GM18505 (cell line): ENCODE results near the gene KIAA0513.

Source experiments
- ATAC-seq: cut with Tn5 transposase; IDR thresholded peaks from one replicate; pipeline ENCODE4 v1.9.1; 2021; ENCODE audit not compliant: unreplicated experiment
- POLR2A ChIP-seq: IDR thresholded peaks from 4 replicates; pipeline ENCODE4 v1.6.1; 2011; ENCODE audit warnings: borderline replicate concordance; ENCODE audit not compliant: insufficient read depth, insufficient read length; ENCODE audit errors: extremely low read depth

The KIAA0513 gene

DNA sequence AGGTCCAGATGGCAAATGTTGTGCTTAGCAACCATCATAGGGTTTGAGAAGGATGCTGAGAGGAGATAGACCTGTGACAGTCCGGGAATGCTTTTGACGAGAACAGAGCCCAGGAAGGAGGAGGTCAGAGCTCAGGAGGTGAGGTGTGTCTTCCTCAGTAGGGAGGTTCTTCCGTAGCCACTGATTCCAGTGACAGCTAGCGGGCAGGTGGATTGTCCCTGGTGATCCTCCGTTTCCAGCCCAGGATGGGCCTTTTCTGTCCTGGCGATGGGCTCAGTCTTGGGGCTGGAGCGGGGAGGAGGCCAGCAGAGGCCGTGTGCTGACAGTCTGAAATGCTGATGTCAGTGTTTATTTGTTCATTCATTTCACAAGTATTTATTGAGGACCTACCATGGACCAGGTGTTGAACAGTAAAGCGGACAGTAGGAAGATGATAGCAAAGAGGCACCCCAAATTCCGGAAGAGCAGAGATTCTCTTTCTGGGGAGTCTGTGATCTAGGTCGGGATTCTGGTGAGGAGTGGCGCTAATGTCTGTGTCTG is 38.8 kb downstream of the KIAA0513 start:
- ATAC-seq: no peak
- TF ChIP-seq POLR2A: no peak

DNA sequence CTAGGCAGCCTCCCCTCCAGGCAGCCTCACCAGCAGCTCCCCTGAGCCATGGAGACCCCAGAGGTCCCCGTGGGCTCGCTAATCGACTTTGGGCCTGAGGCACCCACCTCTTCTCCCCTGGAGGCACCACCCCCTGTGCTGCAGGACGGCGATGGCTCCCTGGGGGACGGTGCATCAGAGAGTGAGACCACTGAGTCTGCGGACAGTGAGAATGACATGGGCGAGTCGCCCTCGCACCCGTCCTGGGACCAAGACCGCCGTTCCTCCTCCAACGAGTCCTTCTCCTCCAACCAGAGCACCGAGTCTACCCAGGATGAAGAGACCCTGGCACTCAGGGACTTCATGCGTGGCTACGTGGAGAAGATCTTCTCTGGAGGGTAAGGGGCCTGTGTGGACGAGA is 39.4 kb downstream of the KIAA0513 start:
- no peak for TF ChIP-seq POLR2A
- ATAC-seq: no peak

DNA sequence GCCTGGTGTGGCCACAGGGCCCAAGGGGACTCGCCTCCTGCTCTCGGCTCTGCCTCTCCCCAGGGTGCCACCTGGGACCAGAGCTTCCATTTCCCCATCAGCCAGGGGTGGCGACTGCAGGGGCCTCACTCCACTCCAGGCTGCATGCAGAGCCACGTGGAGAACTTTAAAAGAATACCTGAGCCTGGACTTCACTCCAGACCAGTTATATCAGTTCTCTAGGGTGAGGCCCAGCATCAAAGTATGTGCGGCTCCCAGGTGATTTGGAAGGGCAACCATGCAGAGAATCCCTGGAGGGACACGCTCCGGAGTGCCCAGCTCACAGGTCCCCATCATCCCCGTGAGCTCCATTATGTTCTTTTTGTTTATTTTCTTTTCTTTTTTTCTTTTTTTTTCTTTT is 39.8 kb downstream of the KIAA0513 start:
- ATAC-seq: no peak
- TF ChIP-seq POLR2A: no peak

DNA sequence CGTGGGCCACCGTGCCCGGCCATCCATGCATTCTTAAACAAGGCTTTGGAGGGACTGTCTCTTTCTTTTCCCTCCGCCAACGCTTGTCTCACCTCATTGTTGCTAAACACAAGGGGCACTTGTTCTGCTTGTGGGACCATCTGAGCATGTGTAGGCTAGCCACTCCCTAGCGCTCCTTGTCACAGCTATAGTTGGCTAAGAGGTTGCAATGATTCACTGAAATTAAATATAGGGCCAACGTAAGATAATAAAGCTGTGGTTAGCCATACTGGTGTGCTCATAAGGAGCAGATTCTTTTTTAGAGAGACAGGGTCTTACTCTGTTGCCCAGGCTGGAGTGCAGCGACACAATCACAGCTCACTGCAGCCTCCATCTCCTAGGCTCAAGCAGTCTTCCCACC is 41.2 kb downstream of the KIAA0513 start:
- TF ChIP-seq POLR2A: no peak
- ATAC-seq: no peak

DNA sequence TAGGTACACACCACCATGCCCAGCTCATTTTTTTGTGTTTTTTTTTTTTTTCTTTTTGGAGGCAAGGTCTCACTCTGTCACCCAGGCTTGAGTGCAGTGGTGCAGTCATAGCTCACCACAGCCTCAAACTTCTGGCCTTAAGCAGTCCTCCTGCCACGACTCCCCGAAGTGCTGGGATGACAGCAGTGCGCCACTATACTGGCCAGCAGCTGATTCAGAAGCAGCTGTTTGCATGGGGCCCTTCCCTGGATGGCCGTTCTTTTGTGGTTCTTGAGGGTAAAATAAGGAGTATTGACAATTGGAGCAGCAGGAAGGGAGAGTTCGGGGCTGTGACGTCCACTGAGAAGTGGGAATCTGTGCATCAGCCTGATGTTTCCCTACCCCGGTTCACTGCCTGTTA is 41.6 kb downstream of the KIAA0513 start:
- ATAC-seq: no peak
- TF ChIP-seq POLR2A: no peak

DNA sequence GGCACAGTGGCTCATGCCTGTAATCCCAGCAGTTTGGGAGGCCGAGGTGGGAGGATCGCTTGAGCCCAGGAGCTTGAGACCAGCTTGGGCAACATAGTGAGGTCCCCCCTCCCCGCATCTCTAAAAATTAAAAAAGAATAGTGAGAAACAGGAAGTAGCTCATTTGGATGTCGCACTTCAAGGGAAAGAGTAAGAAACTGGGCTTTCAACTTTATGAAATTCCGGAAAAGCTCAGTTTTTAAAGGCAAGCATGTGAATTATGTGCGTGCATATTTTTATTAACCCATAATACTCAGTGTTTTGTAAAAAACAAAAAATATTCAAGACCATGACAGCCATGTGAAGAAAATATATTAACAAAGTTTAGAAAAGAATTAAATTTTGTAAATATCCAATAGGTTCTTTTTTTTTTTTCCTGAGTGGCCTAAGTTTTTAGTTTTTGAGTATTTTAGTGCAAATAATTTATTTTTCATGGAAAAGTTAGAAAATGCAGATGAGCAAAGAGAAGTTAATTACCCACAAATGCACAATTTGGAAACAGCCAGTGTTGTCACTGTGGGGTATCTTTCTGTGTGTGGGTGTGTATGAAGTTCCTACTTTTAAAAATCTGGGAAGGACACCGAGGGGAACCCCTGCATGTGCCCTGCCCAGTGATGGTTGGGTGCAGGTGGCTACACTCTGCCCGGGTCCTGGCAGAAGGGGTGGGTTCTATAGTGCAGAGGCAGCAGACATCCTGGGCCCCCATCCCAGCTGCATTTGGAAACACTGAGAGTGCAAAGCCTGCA is 44.7 kb downstream of the KIAA0513 start:
- no peak for ATAC-seq
- TF ChIP-seq POLR2A: no peak

DNA sequence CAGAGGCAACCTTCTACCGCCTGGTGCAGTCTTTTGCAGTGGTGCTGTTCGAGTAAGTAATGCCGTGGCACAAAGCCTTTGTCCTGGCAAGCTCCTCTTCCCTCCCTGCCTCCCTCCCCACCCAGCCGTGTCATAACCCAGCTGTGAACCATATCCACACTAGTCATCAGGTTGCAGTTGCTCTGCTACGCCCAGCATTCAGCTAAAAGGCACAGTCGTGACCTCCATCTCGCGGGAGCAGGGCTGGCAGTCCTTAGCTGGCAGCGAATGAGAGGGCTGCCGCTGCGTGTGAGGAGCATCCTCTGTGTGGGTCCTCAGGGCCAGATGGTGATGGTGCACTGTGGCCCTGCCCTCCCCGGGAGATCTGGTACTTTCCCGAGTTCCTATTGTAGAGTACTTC is 45.4 kb downstream of the KIAA0513 start:
- TF ChIP-seq POLR2A: no peak
- no peak for ATAC-seq

DNA sequence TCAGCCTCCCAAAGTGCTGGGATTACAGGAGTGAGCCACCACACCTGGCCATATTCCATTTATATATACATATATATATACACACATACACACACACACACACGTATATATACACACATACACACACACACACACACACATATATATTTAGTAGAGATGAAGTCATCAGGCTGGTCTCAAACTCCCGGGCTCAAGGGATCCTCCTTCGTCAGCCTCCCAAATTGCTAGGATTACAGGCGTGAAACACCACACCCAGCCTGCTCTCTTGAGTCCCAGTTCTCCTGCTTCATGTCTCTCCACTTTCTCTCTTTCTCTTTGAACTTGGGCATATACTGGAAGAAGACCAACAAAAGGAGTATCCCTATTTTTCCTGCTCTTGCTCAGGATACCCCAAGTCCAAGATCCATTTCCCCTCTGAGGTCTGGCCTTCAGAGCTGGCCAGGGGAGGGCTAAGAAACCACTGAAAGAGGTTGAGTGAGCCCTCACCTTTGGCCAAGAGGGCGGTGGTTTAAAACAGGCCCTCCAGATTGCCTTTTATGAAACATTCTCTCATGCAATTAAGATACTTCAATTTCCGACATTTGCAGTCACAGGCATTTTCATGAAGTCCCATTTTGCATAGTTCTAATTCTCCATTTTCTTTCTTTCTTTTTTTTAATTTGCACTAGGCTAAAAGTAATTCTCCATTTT is 46.8 kb downstream of the KIAA0513 start:
- ATAC-seq: no peak
- TF ChIP-seq POLR2A: no peak

DNA sequence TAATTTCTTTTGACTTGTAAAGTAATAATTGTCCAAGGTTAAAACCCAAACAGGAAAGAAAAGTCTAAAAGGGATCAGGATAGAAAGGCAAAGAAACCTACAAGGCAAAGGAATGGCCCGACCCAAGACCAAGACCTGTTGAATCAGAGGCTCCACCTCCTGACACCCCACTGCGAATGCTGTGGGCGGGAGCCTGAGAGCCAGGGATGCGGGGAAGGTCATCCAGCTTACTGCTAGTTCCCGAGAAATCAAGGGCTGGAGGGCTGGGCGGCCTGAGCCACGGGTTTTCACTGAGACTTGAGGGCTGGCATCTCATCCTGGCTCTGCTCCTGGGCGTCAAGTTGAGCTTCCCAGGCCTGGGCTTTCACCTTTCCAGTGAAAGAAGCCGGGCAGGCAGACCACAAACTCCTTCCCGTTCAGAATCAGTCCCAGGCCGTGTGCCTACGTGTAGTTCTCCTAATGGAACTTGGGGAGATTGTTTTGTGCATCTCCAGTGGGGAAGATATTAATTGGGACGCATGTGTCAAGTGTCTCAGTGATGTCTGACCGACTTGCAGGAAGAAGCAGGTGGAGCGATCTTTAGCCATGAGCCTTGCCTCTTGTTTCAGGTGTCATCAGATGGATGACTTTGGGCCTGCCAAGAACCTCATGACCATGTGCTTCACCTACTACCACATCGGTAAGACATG is 47.8 kb downstream of the KIAA0513 start:
- TF ChIP-seq POLR2A: no peak
- no peak for ATAC-seq

DNA sequence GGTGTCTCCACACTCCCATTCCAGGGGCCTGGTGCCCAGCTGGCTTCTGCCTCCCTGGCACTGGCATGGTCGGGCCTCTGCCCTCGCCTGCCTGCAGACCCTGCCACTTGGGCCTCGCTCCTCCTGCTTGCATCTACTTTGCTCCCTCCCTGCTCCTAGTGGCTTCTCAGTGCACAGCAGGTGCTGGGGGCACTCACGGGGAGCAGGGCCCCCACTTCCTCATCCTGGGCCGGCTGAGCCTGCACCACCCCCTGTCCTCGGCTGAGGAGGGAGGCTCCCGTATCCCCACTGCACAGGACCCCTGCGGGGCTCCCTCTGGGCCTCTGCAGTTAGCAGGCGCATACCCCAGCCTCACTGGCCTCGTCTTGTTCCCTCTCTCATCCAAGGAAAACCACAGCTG is 49.4 kb downstream of the KIAA0513 start:
- ATAC-seq: no peak
- no peak for TF ChIP-seq POLR2A

DNA sequence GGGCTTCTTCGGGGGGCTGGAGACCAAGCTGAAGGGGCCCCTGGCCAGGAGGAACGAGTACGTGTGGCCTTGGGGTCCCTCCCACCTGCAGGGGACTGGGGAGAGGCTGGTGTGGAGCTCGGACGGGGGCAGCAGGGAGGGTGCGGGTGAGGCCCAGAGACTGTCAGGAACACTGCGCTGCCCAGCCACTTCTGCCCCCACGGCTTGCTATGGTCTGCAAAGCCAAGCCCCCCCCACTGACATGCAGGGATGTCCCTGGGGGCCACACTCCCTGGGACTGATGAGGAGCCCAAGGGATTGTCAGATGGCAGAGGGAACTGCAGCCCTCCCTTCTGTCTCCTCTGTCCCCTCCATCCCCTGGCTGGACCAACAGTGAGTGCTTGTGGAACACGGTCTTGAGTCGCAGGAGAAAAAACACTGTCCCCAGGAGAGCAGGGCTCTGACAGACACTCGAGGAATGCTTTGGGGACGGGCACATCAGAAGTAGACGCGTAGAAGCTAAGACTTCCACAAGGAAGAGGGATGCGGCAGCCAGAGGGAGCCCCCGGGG is 50.1 kb downstream of the KIAA0513 start:
- TF ChIP-seq POLR2A: no peak
- no peak for ATAC-seq

DNA sequence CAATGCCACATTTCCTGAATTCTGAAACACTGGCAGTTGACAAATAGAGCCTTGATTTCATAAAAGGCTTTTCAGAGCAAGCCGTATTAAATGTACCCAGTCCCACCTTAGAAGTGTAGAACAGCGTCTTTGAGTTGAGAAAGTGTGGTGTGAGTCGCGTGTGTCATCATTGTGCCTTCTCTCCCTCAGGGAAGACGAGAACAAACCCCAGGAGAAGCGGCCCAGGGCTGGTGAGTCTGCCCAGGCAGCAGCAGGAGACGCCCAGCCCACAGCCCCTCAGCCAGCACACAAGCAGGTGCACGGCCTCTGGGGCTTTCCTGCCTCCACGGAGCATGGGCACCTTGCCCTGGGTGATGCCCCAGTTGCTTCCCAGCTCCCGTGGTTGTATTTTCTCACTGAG is 50.6 kb downstream of the KIAA0513 start:
- no peak for TF ChIP-seq POLR2A
- ATAC-seq: no peak

DNA sequence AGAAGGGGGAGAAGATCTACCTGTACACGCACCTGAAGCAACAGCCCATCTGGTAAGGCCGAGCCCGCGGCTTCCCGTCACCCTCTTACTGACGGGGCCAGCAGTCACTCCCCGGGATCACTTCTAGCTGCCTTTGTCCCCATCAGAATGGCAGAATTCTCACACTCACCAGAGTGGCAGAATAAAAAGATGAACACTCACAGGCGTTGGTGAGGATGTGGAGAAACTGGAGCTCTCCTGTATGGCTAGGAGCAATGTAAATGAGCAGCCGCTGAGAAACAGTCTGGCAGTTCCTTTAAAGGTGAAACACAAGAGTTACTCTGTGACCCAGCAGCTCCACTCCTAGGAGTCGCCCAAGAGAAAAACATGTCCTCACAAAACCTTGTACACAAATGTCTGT is 51.4 kb downstream of the KIAA0513 start:
- no peak for ATAC-seq
- TF ChIP-seq POLR2A: no peak
